Ecto neural progenitor cell (in vitro differentiated cells): ENCODE data around the gene LNPK.
"Not testable (repeated sequence)": the region's sequence is repeated elsewhere in the genome, so short reads cannot be mapped to it uniquely, and the experiment has no call there.

Experiments used
- DNase-seq: peaks from one replicate; pipeline ENCODE4 v3.0.0-alpha.2; 2018; ENCODE audit warnings: low spot score

LNPK gene

DNA sequence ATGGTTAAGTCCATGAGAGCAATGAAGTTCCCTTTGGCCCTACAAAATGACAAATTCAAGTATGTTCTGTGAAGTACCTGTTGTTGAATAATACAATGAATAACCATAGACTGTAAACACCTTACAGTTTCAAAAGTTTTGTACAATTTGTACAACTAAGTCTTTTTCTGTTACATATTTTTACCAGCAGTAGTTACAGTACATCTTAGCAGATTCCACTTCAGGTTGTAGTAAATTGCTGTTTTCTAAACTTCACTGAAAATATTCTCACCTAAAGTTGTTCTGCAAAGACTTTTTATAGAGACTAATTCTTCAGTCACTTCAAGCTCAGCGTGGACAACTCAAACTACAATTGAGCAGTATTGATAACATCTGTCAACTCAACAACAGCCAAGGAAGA is 28.7 kb downstream of the LNPK start:
- no peak for DNase-seq

DNA sequence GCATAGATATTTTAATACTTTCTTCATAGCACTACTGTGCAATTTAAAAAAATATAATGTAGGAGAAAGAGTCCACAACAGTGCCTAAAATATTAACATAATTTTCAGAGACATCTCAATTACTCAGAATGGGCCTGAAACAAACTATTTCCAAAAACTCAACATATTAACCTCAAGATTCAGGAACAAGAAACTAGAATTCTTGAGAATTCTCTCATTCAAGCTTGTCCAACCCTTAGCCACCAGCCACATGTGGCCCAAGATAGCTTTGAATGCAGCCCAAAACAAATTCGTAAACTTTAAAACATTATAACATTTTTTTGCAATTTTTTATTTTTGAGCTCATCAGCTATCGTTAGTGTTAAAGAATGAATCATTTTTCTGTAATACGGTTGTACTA is 35.2 kb downstream of the LNPK start:
- DNase-seq = no peak

DNA sequence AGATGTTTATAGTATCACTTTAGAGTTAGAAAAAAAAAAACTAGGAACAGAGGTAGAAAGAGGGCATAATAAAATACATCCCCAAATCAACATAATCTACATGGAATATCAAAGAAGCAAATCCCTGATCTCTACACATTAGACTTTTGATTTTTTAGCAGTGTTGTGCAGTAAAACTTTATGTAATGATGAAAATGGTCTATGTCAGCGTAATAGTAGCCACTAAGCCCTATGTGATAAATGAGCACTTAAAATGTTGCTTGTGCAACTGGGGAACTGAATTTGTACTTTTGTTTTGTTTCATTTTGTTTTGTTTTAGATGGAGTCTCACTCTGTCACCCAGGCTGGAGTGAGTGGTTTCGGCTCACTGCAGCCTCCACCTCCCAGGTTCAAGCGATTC is 36.3 kb downstream of the LNPK start:
- no peak for DNase-seq

DNA sequence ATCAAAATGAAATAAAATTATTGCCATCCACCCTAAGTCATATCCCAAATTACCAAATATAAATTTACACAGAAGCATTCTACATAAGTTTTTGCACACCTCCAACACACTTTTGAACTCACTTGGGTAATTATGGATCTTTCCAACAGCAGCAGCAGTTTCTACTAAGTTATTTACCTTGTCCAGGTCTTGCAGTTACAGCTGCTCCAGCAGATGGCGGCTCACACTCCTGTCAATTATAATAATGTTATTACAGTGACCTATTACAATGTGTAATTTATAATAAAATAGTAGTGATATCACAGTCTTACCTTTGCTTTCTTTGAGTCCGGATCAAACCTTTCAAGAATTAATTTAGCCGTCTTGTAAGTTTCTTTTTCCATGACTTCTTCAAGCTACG is 37.9 kb downstream of the LNPK start:
- no peak for DNase-seq

DNA sequence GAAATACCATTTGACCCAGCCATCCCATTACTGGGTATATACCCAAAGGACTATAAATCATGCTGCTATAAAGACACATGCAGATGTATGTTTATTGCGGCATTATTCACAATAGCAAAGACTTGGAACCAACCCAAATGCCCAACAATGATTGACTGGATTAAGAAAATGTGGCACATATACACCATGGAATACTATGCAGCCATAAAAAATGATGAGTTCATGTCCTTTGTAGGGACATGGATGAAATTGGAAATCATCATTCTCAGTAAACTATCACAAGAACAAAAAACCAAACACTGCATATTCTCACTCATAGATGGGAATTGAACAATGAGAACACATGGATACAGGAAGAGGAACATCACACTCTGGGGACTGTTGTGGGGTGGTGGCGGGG is 38.9 kb downstream of the LNPK start:
- not testable (repeated sequence) for DNase-seq

DNA sequence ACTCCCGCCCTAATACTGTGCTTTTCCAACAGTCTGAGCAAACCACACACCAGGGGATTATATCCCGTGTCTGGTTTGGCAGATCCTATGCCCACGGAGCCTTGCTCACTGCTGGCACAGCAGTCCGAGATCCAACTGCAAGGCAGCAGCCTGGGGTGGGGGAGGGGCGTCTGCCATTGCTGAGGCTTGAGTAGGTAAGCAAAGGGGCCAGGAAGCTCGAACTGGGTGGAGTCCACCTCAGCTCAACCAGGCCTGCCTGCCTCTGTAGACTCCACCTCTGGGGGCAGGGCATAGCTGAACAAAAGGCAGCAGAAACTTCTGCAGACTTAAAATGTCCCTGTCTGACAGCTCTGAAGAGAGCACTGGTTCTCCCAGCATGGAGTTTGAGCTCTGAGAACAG is 44.2 kb downstream of the LNPK start:
- no peak for DNase-seq

DNA sequence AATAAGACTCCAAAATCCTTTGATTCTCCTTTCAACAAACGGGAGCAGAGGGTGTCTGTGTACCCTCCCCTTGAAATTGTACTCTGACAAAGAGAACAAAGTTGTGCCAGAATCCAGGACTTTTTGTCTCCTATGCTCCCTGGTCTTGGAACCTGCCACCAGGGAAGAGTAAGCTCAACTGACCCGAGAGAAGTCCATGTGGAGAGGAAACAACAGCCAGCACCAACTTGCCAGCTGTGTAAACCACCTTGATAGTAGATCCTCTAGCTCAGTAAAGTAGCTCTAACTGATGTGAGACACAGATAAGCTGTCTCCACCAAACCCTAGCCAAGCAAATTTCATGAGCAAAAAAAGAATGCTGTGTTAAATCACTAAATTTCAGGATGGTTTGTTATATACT is 46.9 kb downstream of the LNPK start:
- DNase-seq = no peak

DNA sequence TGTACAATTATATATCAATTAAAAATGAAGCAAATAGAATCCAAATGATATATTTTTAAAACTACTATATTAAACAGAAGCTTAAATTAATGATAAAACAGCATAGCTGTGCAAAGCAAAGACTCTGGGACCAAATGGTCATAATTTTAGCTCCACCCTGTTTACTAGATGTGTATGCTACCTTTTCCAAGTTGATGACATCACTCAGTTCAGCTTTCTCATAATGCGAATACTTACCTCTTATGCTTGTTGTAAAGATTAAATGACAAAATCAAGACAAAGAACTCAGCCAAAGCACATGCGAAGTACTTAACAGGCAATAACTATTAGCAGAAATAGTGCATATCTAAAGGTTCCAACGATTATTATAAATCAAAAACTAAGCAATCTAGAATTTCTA is 51.6 kb downstream of the LNPK start:
- no peak for DNase-seq

DNA sequence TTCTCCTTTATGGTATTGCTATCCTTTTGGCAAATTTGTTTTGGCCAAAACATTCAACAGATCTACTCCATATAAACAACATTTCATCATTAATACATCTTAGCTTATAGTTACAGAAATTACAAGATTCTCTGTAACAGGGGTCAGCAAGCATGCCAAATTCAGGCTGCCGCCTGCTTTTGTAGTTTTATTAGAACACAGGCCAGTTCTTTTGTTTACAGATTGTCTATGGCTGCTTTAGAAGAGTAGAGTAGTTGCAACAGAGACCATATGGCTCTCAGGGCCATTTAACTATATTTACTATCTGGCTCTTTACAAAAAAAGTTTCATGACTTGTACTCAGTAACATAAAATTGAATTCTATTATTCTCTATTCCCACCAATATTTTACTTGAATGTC is 53.9 kb downstream of the LNPK start:
- no peak for DNase-seq

DNA sequence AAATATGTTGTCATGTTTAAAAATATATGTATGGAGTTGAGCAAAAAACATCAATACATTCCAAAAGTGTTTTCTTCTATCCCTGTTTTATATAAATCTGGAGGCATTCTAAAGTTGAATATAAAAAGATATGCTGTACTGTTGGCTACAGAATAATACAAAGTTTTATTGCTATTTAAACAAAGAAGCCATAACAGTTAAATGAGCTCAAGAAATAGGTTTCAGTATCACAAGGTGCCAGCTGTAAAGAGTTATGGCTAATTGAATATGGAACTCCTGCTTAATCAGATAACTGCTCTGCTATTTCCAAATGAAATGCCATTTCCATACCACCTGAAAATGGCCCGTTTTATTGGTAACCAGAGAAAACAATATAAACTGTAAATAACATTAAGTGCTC is 55.0 kb downstream of the LNPK start:
- DNase-seq = no peak

DNA sequence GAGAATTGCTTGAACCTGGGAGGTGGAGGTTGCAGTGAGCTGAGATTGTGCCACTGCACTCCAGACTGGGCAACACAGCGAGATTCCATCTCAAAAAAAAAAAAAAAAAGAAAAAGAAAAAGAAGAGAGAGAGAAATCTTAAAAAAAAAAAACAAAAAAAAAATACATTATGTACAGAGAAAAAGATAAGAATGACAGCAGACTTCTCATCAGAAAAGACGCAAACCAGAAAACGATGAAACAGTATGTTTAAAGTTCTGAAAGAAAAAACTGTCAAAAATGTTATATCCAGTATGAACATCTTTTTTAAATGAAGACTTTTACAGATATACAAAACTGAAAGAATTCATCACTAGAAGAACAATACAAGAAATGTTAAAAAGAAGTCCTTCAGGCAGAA is 60.4 kb downstream of the LNPK start:
- no peak for DNase-seq

DNA sequence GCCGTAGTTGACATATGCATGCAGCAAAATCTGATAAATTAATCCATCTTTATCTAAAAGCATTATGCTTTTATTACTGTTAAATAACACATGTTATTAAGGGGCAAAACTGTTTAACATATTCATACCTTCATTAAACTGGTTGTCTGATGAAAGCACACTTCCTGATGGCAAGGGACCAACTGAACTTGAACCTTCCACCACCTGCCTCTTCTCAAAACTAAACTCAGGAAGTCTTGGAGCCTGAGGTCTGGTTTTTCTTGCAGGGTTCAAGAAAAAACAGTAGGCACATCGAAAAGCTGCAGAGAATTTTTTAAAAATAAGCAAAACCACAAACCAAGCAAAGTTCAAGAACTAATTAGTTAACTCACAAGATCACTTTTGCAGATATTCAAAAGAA is 64.9 kb downstream of the LNPK start:
- DNase-seq = no peak

DNA sequence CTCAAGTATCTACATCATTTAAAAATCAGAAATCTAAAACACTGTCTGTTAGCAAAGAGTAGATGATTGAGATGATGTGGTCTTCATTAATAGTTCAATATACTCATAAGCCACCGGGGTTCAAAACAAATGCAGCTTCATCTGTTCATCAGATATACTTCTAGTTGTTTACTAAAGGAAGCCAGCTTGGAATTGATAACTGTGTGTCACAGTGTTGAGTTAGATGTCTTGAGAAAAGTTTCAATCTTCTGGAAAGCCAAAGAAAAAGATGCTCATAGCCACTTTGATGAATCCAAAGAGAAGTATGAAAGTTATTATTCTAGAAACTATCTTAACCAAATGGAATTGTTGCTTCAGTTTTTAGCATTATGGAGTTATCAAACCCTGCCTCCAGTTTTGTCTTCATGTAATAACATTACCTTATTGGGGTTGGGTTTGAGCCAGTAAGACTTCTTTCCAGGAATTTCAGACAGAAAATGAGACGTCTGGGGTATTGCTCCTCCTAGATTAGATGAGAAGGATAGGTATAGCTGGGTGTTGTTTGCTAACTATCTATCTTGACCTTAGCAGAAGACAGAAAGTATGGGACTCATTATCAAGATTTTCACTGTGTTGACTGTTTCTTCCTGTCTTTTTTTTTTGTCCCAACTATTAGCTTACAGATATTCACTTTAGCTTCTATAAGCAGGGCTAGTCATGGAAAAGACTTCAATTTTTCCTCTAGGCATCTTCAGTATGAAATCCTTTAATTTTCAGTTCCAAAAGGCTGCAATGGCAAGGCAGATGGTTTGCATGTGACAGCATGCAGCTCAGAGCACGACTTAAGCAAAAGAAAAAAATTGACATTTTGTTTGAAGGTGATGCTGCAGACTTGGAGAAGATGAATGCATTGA is 66.5 kb downstream of the LNPK start:
- DNase-seq = no peak

DNA sequence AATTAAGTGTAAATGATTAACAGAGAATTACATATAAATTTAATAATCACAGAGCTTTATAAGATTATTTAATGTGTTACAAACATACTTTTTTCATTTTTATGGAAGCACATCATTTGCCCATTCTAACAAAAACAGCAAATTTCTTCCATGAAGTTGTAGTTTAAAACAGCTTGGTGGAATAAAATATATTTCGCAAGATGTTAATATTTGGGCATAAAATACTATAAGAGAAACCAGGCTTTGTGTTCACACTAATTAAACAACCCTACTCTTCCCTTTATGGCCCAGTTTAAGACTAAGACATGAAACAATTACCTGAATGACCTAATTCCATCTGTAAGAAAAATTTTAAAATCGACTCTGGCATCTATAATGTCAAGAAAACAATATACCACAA is 69.4 kb downstream of the LNPK start:
- no peak for DNase-seq

DNA sequence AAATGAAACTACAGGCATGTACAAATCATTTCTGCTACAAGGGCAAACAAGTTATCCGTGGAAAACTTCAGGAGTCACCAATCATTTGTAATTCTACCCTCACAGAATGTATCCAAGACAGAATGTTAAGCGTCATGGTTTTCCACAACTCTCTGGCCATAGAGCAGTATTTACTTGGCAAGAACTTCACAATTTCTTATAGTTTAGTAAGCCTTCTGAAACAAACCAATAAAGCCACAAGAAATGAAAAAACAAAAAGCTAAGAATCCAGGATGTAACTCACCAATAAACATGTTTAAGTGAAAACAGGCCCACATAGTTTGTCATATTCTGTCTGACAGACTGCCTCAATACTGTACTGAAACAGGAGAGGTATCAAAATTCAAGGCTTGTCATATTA is 70.3 kb downstream of the LNPK start:
- DNase-seq = no peak

DNA sequence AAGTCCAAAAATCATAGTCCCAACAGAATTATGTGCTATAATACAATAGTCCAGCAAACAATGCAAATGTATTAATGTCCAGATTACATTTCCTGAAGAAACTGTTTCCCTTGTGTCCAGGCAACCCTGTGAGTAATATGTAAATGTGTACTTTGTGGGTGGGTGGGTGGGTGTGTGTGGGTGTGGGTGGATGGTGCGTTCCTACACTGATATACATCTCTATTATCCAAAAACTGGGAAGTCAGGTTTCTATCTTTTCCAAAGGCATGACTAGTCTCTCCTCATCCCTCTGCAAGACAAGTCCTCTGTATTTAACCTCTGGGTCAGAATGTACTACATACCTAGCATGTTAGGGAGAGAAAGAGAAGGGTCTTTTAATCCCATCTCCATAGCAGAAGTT is 71.6 kb downstream of the LNPK start:
- no peak for DNase-seq

DNA sequence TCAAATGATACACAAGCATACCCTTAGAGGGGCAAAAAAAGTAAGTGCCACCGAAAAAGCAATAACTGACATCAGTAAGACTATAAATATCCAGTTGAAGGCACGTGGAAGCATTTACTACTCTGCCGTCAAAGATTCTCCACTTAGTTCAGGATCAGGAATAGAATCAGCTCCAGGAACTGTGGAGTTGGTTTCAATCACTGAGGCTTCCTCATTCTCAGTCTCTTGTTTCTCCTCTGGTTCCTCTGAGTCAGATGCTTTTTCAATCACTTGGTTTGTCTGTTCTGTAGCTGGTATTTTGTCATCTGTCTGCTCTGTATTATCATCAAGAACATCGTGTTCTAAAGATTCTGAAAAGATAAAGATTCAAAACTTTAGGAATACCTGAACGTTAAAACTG is 72.2 kb downstream of the LNPK start:
- no peak for DNase-seq

DNA sequence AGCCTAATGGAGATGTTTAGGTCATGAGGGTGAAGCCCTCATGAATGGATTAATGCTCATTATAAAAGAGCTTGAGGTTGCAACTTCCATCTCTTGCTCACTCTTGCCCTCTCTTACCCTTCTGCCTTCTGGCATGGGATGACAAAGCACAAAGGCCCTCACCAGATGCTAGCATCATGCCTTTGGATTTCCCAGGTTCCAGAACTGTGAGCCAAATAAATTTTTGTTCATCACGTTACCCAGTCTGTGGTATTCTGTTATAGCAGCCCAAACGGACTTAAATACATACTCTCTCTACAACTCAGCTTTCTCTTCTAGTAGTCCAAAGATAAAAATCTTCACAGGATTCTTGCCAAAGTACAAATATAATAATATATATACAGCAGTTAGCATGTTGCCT is 75.8 kb downstream of the LNPK start:
- DNase-seq = no peak

DNA sequence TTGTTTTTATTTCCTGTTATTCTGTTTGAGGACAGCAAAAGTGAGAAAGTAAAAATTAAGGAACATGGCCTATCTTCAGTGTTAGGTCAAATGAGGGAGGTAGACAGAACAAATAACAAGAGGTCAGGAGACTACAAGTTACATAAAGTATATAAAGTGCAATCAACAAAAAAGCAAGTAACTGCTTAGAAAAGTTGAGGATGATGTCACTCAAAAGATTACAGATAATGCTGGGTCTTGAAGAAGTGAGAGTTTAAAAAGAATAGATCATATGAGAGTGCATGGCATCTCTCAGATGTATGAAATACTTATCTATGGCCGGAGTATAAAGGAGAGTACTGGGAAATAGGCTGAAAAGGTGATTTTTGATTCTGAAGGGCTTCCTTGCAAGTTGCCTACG is 79.9 kb downstream of the LNPK start:
- no peak for DNase-seq

DNA sequence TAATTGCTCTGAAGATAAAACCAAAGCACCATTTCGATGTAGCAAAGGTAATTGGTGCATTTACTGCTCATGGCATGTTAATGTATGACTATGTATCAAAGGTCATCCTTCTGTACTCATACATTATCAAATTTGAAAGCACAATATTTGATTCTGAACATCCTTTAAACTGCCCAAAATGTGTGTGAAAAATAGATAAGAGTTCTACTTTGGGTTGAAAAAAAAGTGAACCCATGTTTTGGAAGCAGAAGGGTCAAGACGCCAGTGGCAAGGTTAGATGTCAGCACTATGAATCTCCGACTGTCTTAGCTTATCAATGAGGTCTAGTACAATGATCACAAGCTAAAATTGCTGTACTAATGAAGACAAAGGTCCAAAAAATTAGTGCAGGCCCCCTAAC is 83.1 kb downstream of the LNPK start:
- no peak for DNase-seq

DNA sequence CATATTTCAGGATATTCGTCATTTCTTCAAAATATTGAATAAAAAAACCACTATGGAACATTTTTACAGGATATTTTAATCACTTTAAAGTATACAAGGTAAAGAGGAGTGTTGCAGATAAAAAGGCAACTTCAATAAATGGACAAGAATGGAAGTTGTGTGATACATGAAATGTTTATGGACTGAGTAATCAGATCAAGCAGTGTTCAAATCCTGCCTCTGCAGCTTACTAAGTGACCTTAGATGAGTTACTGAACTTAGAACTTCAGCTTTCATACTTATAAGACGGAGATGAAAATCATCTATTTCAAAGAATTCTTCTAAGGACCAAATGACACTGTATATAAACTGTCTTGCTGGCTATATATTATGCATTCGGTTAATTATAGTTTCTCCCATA is 87.2 kb downstream of the LNPK start:
- no peak for DNase-seq

DNA sequence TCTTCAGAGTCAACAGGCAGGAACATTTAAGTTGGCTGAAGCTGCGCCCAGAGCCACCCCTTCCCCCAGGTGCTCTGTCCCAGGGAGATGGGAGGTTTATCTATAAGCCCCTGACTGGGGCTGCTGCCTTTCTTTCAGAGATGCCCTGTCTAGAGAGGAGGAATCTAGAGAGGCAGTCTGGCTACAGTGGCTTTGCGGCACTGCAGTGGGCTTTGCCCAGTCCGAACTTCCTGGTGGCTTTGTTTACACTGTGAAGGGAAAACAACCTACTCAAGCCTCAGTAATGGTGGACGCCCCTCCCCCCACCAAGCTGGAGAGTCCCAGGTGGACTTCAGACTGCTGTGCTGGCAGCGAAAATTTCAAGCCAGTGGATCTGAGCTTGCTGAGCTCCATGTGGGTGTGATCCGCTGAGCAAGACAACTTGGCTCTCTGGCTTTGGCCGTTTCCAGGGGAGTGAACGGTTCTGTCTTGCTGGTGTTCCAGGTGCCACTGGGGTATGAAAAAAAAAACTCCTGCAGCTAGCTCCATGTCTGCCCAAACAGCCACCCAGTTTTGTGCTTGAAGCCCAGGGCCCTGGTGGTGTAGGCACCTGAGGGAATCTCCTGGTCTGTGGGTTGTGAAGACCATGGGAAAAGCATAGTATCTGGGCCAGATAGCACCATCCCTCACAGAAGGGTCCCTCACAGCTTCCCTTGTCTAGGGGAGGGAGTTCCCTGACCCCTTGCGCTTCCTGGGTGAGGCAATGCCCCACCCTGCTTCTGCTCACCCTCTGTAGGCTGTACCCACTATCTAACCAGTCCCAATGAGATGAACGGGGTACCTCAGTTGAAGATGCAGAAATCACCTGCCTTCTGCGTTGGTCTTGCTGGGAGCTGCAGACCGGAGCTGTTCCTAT is 88.0 kb downstream of the LNPK start:
- DNase-seq = not testable (repeated sequence)

DNA sequence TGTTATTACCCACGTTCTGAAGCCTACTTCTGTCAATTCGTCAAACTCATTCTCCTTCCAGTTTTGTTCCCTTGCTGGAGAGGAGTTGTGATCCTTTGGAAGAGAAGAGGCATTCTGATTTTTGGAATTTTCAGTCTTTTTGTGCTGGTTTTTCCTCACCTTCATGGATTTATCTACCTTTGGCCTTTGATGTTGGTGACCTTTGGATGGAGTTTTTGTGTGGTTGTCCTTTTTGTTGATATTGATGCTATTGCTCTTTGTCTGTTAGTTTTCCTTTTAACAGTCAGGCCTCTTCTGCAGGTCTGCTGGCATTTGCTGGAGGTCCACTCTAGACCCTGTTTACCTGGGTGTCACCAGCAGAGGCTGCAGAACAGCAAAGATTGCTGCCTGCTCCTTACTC is 88.8 kb downstream of the LNPK start:
- not testable (repeated sequence) for DNase-seq
